A549 (cell line): ENCODE results near the gene ABCG8.

ENCODE experiments used
- CEBPB ChIP-seq, 2 experiments: fragments of >200 bp in 1 of 2; sonication (Bioruptor Twin) in 1 of 2; formaldehyde crosslinking in 1 of 2; IDR thresholded peaks; 2 replicates each; pipeline ENCODE4 v1.6.1; 2012 to 2016
- SREBF2 ChIP-seq: fragments of 450-650 bp; IDR thresholded peaks from 2 replicates; pipeline ENCODE4 v1.6.1; 2014; ENCODE audit warnings: mild to moderate bottlenecking, moderate library complexity
- TF ChIP-seq, protein P1 (sequence below): fragments of >200 bp; sonication (Bioruptor Twin); formaldehyde crosslinking; IDR thresholded peaks from 3 replicates; pipeline ENCODE4 v1.5.1; 2016

DNA sequence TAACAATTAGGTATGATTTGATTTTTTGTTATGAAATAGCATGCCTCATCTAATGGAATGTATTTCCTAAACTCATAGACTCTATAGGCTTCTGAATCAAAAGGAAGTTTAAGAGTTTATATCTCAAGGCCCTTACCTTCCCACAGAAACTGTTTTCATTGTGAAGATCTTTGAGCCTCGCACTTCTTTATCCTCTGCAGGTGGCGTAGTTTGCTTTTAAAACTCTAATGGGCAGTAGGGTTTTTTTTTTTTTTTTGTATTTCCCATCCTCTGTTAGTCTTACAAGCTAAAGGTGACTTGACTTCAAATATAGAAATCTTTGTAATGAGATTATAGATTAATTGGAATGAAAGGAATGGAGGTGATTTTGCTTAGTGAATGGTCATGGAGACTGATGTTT is 36.6 kb upstream of the ABCG8 start:
- TF ChIP-seq, protein P1, sequence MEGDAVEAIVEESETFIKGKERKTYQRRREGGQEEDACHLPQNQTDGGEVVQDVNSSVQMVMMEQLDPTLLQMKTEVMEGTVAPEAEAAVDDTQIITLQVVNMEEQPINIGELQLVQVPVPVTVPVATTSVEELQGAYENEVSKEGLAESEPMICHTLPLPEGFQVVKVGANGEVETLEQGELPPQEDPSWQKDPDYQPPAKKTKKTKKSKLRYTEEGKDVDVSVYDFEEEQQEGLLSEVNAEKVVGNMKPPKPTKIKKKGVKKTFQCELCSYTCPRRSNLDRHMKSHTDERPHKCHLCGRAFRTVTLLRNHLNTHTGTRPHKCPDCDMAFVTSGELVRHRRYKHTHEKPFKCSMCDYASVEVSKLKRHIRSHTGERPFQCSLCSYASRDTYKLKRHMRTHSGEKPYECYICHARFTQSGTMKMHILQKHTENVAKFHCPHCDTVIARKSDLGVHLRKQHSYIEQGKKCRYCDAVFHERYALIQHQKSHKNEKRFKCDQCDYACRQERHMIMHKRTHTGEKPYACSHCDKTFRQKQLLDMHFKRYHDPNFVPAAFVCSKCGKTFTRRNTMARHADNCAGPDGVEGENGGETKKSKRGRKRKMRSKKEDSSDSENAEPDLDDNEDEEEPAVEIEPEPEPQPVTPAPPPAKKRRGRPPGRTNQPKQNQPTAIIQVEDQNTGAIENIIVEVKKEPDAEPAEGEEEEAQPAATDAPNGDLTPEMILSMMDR: no peak
- no peak for TF ChIP-seq SREBF2
- TF ChIP-seq CEBPB (IDR thresholded peaks at IDR 0.05): no peak
